OCI-LY7 (cell line): ENCODE data around the gene ANKLE2. TPM values are rescaled to one million over a fixed set of nuclear protein-coding genes. Genes with fewer than 3 reads are reported as not detected.
"Not testable (repeated sequence)": the region's sequence is repeated elsewhere in the genome, so short reads cannot be mapped to it uniquely, and the experiment has no call there.

Source experiments
- BruUV-seq: library from RNA; stranded (reverse); fragments of 400-500 nt; replicated peaks from 2 replicates; lab custom pipeline; 2021; lab: Mats Ljungman, UMichigan
- CTCF ChIA-PET: fragments of 300-600 bp; sonication (Branson Sonifier 250); formaldehyde crosslinking; loops from one replicate; lab custom pipeline; 2022; ENCODE audit warnings: antibody characterized with exemption; ENCODE audit not compliant: unreplicated experiment; lab: Charles Lee
- POLR2A ChIA-PET: fragments of 300-600 bp; sonication (Branson Sonifier 250); formaldehyde crosslinking; loops from one replicate; lab custom pipeline; 2022; ENCODE audit warnings: antibody characterized with exemption; lab: Charles Lee
- DNase-seq: peaks from one replicate; pipeline ENCODE4 v3.0.0-alpha.2; 2015; ENCODE audit warnings: low spot score
- H2AFZ ChIP-seq: fragments of 200-600 bp; sonication (generic), shearing (Covaris generic); 2 replicates; pipeline ENCODE4 v1.6.1; 2014; ENCODE audit warnings: mild to moderate bottlenecking, antibody characterized with exemption, low read length, moderate library complexity
- H3K27ac ChIP-seq: fragments of 200-600 bp; sonication (generic); 2 replicates; pipeline ENCODE4 v1.5.1; 2014; ENCODE audit warnings: mixed run types, low read depth, mild to moderate bottlenecking, moderate library complexity, low read length, inconsistent platforms; ENCODE audit not compliant: poor library complexity, severe bottlenecking
- H3K36me3 ChIP-seq: fragments of 200-600 bp; sonication (generic); 2 replicates; pipeline ENCODE4 v1.6.1; 2014; ENCODE audit warnings: mild to moderate bottlenecking, antibody characterized with exemption, low read length, moderate library complexity, mixed read lengths; ENCODE audit not compliant: insufficient read depth
- H3K4me1 ChIP-seq: fragments of 200-600 bp; sonication (generic); 2 replicates; pipeline ENCODE4 v1.5.1; 2014; ENCODE audit warnings: mild to moderate bottlenecking, low read length; ENCODE audit not compliant: insufficient read depth, poor library complexity, severe bottlenecking
- H3K4me2 ChIP-seq: fragments of 200-600 bp; sonication (generic); 2 replicates; pipeline ENCODE4 v1.6.1; 2014; ENCODE audit warnings: mild to moderate bottlenecking, low read length
- H3K4me3 ChIP-seq: fragments of 200-600 bp; sonication (generic); 2 replicates; pipeline ENCODE4 v1.5.1; 2014; ENCODE audit warnings: mild to moderate bottlenecking, low read depth, low read length; ENCODE audit not compliant: poor library complexity, severe bottlenecking
- H3K79me2 ChIP-seq: fragments of 200-600 bp; sonication (generic); 2 replicates; pipeline ENCODE4 v1.6.1; 2016; ENCODE audit warnings: low read depth, mild to moderate bottlenecking, low read length, moderate library complexity, mixed read lengths; ENCODE audit not compliant: insufficient read depth
- H3K9me2 ChIP-seq: fragments of 200-600 bp; sonication (generic); 2 replicates; pipeline ENCODE4 v1.6.1; 2016; ENCODE audit warnings: mild to moderate bottlenecking, low read length, mixed read lengths; ENCODE audit not compliant: insufficient read depth
- H3K9me3 ChIP-seq: fragments of 200-600 bp; sonication (generic); 2 replicates; pipeline ENCODE4 v1.6.1; 2014; ENCODE audit warnings: mild to moderate bottlenecking, mixed run types, low read length, mixed read lengths
- H4K20me1 ChIP-seq: fragments of 200-600 bp; sonication (generic); 2 replicates; pipeline ENCODE4 v1.6.1; 2014; ENCODE audit warnings: mild to moderate bottlenecking, antibody characterized with exemption, low read length, moderate library complexity, mixed read lengths; ENCODE audit not compliant: insufficient read depth
- CTCF ChIP-seq: fragments of 200-600 bp; sonication (generic); conservative IDR thresholded peaks from 2 replicates; pipeline ENCODE4 v1.5.1; 2014; ENCODE audit warnings: mild to moderate bottlenecking, antibody characterized with exemption, low read length, moderate library complexity, mixed read lengths
- EZH2phosphoT487 ChIP-seq: fragments of 200-600 bp; sonication (generic); IDR thresholded peaks from 2 replicates; pipeline ENCODE4 v1.6.1; 2018; ENCODE audit warnings: low read depth, borderline replicate concordance, mild to moderate bottlenecking, mixed run types, antibody characterized with exemption, low read length, moderate library complexity, mixed read lengths
- intact Hi-C: fragments of 100-400 bp; cut with micrococcal nuclease; formaldehyde crosslinking; loops from one replicate; pipeline ENCODE4 v1.10.0; 2022; ENCODE audit not compliant: unreplicated experiment
- total RNA-seq, 2 experiments: library from RNA; depleted of rRNA in 1 of 2; stranded (reverse); fragments of >200 nt in 1 of 2; shearing (Covaris generic) in 1 of 2; gene quantifications; 2 replicates each; pipeline ENCODE4 v1.2.3, GENCODE V29; 2014 to 2022

Gene ANKLE2
- total RNA-seq, 2 experiments from 2014 or later = 88.0 to 121 TPM

- intact Hi-C loops = no loop called here
- no peak for DNase-seq
- no peaks in the 10 kb centered on the region for H3K79me2 ChIP-seq
- no peaks in the 10 kb centered on the region for H4K20me1 ChIP-seq
- H3K36me3 ChIP-seq = peaks cover 95% of the 10 kb centered on the region
- H3K4me3 ChIP-seq = no peak overlapping the region
- H3K9me2 ChIP-seq = no peaks in the 10 kb centered on the region
- BruUV-seq = no TSS peak
- POLR2A ChIA-PET = no interaction called here
- H3K4me2 ChIP-seq = no peak overlapping the region
- CTCF ChIA-PET = no interaction called here
- no peak for TF ChIP-seq CTCF
- no peak for TF ChIP-seq EZH2phosphoT487
- no peak overlapping the region for H2AFZ ChIP-seq
- peaks cover 13% of the 10 kb centered on the region for H3K4me1 ChIP-seq
- H3K9me3 ChIP-seq = no peaks in the 10 kb centered on the region
- H3K27ac ChIP-seq = no peak overlapping the region
These were observed 15.4 kb upstream of the ANKLE2 start for GRCh38 chr12:132776816-132777568.

GRCh38 chr12:132776230-132776625 lies 14.6 kb upstream of the ANKLE2 start:
- H3K9me3 ChIP-seq, CTCF ChIA-PET, H3K27ac ChIP-seq, H3K4me2 ChIP-seq, DNase-seq, BruUV-seq, H3K9me2 ChIP-seq, POLR2A ChIA-PET, H3K4me3 ChIP-seq, intact Hi-C loops, H3K79me2 ChIP-seq, H2AFZ ChIP-seq, H4K20me1 ChIP-seq: not testable (repeated sequence)
- Histone ChIP-seq H3K36me3 (peaks cover 92% of the 10 kb centered on the region), H3K4me1 (peaks cover 20% of the 10 kb centered on the region)

GRCh38 chr12:132775502-132776229 lies 14.0 kb upstream of the ANKLE2 start:
- no peaks in the 10 kb centered on the region for H4K20me1 ChIP-seq
- BruUV-seq = no TSS peak
- no peak overlapping the region for H2AFZ ChIP-seq
- intact Hi-C loops = no loop called here
- no peak overlapping the region for H3K4me3 ChIP-seq
- H3K9me2 ChIP-seq = no peaks in the 10 kb centered on the region
- POLR2A ChIA-PET = no interaction called here
- CTCF ChIA-PET = no interaction called here
- H3K4me1 ChIP-seq = peaks cover 26% of the 10 kb centered on the region
- H3K4me2 ChIP-seq = no peak overlapping the region
- DNase-seq = no peak
- no peaks in the 10 kb centered on the region; the same call in 1 of the 2 replicates for H3K79me2 ChIP-seq
- H3K27ac ChIP-seq = no peak overlapping the region
- no peaks in the 10 kb centered on the region for H3K9me3 ChIP-seq
- peaks cover 86% of the 10 kb centered on the region for H3K36me3 ChIP-seq
- TF ChIP-seq CTCF (no peak), EZH2phosphoT487 (no peak)
